Mucosa of gallbladder (tissue), 1 donor: ENCODE results near the gene ACTRT2. TPM values are rescaled to one million over a fixed set of nuclear protein-coding genes. Genes with fewer than 3 reads are reported as not detected.

Experiments used
- DNase-seq: peaks from one replicate; pipeline ENCODE4 v3.0.0-alpha.2; 2020; ENCODE audit warnings: low spot score
- total RNA-seq: library from RNA; stranded (reverse); gene quantifications from one replicate; pipeline ENCODE4 v1.2.1, GENCODE V29; 2021
- donor health status: DM: no; HTN: no; CAD: no.

The ACTRT2 gene
- total RNA-seq, 1 donor from 2014 or later, result not detected

DNA sequence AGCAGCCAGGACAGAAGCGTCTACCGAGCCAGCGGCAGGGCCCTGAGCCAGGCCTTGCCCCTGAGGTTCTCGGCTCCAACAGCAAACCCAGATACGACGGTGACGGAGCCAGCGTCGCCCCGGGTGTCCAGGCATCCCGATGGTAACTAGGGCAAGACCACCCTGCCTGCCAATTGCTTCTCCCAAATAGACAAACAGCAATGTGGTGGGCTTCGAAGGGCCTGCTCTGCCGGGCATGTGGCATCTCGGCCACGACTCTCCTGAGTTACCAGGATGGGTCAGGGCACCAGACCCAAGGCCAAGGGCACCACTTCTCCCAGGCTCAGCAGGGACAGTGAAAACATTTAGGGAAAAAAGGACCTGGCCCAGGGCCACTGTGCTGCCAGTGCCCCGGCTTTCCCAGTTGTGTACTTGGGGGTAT, 3.2 kb upstream of the ACTRT2 start:
- no peak for DNase-seq

DNA sequence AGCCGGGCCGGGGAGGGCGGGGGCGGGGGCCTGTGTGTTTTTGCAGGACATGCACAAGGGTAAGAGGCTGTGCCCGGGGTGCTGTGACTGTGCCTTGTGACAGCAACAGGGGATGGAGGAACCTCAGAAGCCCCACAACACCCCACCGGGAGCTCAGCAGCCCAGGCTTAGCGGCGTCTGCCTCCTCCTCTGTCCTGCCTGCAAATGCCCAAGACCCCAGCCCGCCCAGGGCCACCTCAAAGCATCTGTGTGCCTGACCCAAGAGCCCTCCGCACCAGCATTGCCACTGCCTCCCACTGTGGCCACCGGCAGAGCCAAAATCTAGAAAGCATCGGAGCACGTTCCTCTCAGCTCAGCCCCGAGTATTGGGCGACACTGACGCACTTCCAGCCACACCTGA, 2.7 kb upstream of the ACTRT2 start:
- DNase-seq, result no peak

DNA sequence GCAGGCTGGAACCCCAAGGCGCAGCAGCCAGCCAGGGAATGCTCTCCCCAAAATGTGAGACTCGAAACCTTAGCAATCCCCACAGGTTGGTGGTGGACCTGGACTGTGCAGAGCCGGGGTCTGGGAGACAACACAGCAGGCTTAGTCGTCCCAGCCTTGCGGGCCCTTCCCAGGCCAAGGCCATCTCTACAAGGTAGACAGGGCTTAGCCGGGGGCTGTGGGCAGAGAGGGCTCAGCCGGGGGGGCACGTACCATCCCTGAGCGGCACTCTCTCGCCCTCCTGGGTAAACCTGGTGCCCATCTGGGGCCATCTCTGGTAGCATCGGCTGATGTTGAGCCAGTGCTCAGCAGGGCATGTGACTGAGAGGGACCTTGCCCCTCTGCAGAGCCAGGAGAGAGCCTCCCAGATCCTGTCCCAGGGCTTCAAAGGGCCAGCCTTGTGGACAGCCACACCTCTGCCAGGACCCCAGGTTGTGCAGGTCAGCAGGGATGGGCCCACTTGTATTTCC, 2.2 kb upstream of the ACTRT2 start:
- no peak for DNase-seq

DNA sequence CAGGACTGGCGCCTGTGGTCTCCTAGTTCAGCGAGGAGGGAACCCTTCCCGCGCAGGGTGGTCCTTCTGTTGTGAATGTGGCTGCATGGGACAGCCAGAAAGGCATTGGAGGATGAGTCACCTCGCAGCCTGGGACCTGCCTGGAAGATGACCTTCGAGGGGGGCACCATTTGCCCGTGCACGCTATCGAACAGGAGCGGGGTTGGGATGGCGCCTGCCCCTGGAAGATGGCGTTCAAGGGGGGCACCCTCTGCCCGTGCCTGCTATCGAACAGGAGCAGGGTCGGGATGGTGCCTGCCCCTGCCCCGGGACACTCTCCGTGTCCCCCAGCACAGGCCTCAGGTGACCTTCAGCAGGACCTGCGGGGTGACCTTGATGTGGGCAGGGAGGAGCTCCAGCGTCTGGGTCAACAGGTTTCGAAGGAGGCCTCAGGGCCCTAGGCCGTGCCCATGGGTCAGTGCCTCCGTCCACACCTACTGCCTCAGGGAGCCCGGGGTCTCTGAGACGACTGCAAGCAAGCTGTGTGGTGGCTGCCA, 1.7 kb upstream of the ACTRT2 start:
- no peak for DNase-seq

DNA sequence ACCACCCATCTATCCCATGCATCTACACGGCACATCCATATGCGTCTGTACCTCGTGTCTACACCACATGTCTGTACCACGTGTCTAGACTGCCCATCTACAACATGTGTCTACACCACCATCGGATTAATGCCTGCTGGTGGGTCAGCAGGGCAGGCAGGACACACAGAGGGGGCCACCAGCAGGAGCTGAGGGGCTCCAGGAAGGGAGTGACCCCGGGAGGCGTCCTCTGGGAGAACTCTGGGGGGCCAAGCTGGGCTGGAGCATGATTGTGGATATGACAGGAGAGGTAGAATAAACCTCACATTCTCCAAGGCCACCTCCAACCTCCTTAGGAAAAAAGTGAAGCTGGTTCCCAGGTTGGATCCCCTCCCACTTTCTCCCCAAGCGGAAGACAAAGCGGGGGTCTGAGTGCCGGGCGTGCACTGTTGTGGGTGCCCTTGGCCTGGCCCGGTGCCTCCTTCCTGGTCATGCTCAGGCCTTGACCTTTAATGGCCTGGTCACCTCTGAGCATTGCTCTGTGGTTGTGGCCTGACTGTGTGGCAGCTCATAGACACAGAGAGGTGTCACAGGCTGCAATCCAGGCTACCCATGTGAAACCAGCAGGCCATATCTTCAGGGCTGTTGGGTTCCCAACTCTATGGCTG, 881 bp upstream of the ACTRT2 start:
- DNase-seq, result no peak

DNA sequence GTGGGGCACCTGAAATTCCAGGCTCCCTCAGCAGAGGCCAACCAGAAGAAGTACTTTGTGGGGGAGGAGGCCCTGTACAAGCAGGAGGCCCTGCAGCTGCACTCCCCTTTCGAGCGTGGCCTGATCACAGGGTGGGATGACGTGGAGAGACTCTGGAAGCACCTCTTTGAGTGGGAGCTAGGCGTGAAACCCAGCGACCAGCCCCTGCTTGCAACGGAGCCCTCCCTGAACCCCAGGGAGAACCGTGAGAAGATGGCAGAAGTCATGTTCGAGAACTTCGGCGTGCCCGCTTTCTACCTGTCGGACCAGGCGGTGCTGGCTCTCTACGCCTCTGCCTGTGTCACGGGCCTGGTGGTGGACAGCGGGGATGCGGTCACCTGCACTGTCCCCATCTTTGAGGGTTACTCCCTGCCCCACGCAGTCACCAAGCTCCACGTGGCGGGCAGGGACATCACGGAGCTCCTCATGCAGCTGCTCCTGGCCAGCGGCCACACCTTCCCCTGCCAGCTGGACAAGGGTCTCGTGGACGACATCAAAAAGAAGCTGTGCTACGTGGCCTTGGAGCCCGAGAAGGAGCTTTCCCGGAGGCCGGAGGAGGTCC, 634 bp downstream of the ACTRT2 start:
- no peak for DNase-seq

DNA sequence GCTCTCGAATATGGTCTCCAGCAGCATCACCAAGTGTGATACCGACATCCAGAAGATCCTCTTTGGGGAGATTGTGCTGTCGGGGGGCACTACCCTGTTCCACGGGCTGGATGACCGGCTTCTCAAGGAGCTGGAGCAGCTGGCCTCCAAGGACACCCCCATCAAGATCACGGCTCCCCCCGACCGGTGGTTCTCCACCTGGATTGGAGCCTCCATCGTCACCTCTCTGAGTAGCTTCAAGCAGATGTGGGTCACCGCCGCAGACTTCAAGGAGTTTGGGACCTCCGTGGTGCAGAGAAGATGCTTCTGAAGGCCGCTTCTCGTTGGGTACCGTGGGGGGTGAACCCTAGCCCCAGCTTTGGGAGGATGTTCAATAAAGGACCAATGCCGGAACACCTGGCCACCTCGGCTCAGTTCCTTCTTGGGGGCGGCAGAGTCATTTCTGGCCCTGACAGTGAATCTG, 1.3 kb downstream of the ACTRT2 start:
- DNase-seq, result no peak

DNA sequence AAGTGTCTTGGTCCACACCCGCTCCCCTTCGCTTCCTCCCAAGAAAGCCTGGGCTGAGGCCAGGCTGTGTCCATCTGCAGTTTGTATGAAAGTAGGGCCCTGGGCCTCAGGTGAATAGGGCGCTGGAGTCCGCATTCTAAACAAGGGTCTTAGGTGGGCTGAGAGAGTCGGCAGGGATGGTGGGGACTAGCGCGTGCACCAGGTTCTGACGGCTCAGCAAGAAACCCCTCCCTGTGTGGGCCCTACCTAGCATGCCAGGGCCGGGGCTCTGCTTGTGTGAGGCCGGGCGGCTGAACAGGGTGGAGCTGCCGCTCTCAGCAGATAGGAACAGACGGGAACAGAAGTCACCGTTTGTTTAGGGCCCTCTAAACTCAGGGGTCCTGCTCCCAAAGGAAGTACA, 1.7 kb downstream of the ACTRT2 start:
- DNase-seq, result no peak

DNA sequence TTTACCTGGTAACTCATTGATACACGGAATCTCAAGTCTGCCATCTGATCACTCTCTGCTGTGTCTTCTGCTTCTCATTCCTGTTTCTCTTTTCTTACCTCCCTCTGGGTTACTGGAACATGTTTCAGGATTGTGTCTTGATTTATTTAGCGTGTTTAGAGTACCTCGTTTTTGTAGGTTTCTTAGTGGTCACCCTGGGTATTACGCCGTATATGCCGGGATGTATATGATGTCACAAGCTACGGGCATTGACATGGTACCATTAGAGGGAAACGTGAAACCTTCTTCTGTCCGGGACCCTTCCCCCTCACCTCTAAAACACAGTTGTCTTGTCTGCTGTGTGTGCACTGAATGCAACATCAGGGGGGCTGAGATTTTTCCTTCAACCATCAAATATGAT, 2.8 kb downstream of the ACTRT2 start:
- DNase-seq, result no peak

DNA sequence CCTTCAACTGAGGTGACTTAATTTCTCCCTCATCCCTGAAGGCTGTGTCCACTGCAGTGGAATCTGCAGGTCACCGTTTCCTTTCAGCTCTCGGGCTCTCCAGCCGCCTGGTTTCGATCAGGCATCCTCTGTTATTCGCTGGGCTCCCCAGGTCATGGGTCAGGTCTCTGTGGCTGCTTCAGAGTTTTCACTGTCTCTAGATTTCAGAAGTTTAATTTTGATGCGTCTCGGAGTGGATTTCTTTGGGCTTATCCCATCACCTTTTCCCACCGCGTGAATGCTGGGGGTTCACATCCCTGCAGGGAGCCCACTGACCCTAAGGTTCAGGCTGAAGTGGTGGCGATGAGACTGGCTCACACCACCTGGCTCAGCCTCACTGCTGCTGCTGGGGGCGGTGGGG, 3.3 kb downstream of the ACTRT2 start:
- no peak for DNase-seq

DNA sequence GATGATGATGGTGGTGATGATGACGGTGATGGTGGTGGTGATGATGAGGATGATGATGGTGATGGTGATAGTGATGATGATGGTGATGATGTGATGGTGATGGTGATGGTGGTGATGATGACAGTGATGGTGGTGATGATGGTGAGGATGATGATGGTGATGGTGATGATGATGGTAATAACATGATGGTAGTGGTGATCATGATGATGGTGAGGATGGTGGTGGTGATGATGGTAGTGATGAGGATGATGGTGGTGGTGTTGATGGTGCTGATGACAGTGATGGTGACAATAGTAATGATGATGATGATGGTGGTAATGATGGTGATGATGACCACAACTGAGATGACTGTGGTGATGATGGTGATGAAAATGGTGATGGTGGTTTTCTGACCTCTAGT, 4.9 kb downstream of the ACTRT2 start:
- no peak for DNase-seq

DNA sequence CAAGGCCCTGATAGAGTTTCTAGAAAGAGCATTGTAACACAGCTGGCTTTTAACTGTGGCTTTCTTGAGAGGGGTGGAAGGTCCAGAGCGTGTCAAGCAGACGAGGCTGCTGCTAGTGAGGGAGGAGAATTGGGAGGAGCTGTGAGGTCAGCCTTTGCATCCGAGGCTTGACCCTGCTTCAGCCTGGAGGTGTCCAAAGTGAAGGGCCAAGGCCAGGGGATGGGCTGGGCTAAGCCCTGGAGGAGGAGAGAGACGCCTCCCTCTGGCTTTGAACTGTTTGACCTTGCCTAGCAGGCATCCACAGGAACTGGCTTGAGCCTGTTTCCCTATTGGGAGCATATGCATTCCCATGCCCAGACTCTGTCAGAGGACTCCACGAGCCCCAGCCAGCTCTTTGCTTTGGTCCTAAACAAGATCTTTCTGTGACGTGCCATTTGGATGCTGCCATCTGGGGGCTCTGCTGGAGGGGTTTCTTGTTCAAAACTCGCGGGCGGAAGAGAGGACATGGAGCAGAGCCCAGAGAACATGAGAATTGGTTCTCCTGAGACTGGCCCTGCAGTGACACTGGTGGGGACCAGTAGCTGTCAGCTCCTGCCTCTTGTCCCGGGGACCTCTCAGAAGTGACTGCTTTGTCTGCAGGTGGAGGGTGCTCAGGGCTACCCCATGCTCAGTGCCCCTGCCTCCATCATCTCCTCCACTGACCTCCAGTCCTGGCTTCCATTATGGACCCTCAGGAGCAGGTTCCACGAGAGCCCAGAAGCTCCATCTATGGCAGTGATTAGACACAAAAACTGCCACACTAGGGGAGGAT, 5.5 kb downstream of the ACTRT2 start:
- DNase-seq, result no peak

DNA sequence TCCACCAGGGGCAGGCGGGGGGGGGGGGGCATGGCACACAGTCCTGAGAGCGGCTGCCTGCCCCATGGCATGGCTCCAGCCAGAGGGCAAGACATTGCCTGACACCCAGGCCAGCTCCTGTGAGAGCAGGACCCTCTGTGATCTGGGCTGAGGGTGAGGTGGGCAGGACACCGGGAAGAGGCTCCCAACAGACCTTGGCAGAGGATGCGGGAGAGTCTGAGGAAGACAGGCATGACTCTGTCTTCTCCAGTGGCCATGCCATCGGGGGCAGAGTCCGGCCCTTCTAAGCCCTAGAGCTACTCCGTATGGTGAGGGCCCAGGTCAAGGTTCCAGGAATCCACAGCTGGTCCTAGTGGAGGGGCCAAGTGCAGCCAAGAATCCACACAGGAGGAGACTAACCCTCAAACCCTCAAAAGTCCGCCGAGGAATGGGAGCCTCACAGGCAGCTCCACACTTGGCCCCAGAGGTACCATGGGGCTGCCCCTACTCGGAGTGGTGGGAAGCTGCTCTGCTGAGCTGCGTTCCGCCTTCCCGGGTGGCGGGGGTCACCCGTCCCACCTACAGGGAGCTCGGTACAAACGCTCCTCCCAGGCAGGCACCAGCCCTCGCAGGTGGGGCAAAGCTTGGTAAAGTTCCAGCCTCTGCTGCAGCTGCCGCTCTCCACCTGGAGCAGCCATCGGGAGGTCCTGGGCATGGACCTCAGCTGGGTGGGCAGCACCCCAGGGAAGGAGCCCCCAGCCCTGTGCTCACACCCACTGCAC, 6.5 kb downstream of the ACTRT2 start:
- DNase-seq, result no peak

DNA sequence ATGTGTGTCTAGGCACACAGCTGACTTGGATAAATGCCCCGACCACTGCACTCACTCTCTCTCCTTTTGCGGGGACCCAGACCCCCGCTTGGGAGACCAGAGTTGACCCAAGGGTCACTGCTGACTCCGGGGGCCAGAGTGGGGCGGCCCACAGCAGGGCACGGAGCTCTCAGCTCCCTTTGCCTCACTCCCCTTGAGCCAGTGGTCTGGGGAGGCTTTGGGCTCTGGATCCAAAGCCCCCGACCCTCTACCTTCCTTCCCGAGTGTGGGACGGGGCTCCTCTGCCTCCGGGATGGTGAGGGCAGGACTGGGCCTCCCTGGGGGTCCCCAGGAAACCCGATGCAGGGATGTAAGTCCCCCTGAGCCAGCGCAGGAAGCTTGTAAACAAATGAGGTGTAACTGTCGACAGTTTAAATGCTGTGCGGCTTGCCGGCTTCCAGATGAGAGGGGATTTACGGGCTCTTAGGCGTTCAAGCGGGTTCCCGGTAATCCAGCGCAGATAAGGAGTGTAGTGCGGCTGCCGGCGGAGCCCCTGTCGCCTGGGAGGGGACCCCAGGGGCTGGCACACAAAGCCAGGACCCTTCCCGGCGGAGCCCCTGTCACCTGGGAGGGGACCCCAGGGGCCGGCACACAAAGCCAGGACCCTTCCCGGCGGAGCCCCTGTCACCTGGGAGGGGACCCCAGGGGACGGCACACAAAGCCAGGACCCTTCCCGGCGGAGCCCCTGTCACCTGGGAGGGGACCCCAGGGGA, 7.4 kb downstream of the ACTRT2 start:
- DNase-seq, result no peak

DNA sequence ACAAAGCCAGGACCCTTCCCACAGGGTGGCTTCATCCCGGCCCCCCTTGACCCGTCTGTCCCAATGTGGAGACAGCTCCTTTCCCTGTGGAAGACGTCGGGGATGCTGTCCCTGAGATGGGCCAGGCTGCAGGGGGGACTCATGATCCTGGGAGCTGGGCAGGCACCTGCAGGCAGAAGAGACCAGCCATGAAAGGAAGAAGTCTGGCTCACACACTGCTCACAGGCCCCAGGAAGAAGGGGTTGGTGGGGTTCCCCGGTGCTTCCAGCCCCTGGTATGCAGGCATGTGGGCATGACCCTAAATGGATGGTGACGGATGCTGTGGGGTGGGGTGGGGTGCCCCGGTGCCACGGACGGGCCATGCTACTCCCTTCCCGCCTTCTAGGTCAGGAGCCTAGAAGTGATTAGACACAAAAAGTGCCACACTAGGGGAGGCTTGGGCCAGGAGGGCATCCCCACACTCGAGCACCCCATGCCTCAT, 8.3 kb downstream of the ACTRT2 start:
- no peak for DNase-seq

DNA sequence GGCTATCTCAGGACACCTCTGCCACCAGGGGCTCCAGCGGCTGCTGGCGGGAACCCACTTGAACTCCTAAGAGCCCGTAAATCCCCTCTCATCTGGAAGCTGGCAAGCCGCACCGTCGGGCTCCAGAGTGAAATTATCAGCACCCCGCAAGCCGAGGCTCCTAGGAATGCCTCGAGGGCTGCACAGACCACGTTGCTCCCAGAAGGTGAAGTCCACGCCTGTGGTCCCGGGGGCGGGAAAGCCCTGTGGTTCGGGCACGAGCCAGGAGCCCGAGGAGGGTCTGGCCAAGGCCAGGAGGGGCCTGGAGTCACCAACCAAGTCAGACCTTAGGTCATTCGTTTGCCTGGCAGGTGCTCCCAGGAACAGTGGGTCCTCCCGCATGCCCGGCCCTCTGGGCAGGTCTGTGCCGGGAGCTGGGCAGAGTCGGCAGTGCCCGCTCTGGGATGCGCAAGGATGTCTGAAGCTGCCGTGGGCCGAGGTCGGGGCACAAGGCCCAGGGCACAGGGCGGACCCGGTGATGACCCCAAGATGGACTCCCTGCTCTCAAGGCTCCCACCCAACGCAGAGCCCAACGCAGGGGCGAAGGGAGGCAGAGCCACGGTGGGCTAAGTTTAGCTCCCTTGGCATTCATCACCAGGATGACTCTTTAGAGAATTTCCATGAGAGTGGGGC, 8.9 kb downstream of the ACTRT2 start:
- DNase-seq, result no peak

DNA sequence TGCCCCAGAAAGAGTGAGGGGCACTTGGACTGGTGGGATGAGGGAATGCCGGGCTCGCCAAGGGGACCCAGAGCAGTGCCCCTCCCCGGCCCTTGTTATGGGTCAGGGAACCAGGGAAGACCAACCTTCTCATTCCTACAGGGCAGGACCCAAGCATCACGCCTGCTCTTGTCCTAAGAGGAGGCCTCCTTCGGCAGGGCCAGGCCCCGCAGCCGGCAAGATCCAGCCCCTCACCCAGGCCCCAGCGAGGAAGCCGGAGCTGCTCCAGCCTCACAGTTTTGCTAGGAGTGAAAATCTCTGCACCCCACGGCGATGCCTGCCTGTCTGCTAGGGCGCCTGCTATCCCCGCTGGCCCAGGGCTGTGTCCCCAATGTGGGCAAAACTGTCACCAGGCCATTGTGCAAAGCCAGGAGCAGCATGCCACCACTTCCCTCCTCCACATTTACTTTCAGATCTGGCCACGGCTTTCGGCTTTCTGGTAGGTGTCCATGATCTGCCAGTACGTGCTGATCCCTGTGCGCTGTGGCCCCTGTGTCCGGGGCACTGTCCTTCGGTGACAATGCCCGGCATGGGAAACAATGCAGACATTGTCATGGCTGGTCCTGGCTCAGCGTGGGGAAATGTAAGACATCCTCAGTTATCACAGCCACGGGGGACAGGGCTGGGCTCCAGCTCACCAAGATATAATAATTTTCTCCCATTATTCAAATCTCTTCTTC, 9.6 kb downstream of the ACTRT2 start:
- DNase-seq, result no peak

DNA sequence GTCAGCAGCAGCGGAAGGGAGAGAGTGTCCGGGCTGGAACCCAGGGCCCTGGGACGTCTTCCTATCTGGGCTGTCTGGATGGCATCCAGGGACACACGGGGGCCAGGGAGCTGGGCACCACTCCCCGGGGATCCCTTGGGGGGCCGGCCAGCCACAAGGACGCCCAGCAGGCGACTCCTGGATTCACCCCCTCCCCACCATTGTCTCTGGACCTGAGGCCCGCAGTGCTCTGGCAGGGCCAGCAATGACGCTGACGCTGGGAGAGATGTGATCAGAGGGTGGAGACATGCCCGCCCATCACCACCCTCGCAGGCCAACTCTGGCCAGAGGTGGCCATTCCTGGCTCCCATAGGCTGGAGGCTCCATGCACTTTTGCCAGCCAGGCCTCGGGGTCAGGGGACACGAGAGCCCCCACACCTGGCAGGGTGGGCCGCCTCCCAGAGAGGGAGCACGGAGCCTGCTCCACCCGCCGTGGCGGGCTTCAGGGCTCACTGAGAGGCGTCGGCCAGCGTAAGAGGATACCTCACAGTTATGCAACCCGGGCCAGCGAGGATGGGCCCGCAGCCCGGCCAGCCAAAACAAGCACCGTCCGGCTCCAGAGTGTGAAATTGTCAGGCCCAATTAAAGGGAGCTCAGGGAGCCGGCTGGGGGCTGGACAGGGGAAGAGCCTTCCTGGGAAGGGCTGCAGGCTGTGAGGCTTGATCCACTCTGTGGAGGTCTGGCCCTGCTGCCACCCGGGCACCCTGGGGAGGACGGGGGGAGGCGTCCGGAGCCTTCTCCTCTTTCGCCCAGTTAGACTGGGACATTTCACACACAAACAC, 10.3 kb downstream of the ACTRT2 start:
- DNase-seq, result no peak
